Ovary (tissue), 9 donors: ENCODE data around the gene RMND1. TPM values are rescaled to one million over a fixed set of nuclear protein-coding genes. Genes with fewer than 3 reads are reported as not detected.

Source experiments
- DNase-seq, 5 donors: peaks; one replicate each; pipeline ENCODE4 v3.0.0-alpha.2; 2019 to 2020
- H3K27ac ChIP-seq, 2 donors: fragments of 200-600 bp; one replicate each; pipeline versions ENCODE4 v1.5.1 to v1.8.0; 2019 to 2022
- H3K27me3 ChIP-seq: fragments of 200-600 bp; one replicate; pipeline ENCODE4 v1.8.0; 2022
- H3K36me3 ChIP-seq: fragments of 200-600 bp; sonication (generic); one replicate; pipeline ENCODE4 v1.5.1; 2019
- H3K4me1 ChIP-seq: one replicate; pipeline ENCODE4 v1.8.1; 2013; ENCODE audit warnings: mild to moderate bottlenecking, moderate library complexity; ENCODE audit not compliant: insufficient read depth
- H3K4me3 ChIP-seq: fragments of 200-600 bp; sonication (generic); one replicate; pipeline ENCODE4 v1.5.1; 2017
- H3K9me3 ChIP-seq, 2 donors: fragments of 200-600 bp in 1 of 2; sonication (generic) in 1 of 2; one replicate each; pipeline versions ENCODE4 v1.5.1 to v1.8.1; 2013 to 2019; ENCODE audit warnings: mild to moderate bottlenecking in 1 of 2, moderate library complexity in 1 of 2
- CTCF ChIP-seq, 3 donors: fragments of 450-650 bp in 2 of 3; fragments of 200-600 bp in 1 of 3; IDR thresholded peaks; one replicate each; pipeline versions ENCODE4 v1.5.1 to v1.8.0; 2016 to 2022; ENCODE audit warnings: antibody characterized with exemption in 3 of 3, mild to moderate bottlenecking in 1 of 3
- EP300 ChIP-seq: sonication (generic); formaldehyde crosslinking; IDR thresholded peaks from one replicate; pipeline ENCODE4 v1.6.1; 2017; ENCODE audit warnings: antibody characterized with exemption
- POLR2A ChIP-seq: fragments of 450-650 bp; IDR thresholded peaks from one replicate; pipeline ENCODE4 v1.6.1; 2017; ENCODE audit warnings: antibody characterized with exemption, mild to moderate bottlenecking, moderate library complexity
- WGBS, 3 donors: extraction: QIAGEN DNeasy Blood & Tissue Kit in 1 of 3; methylation state at CpG; one replicate each; pipeline versions ENCODE4 v1.1.5 to v1.1.7; 2013 to 2017; 5-methylcytosine and 5-hydroxymethylcytosine counted together
- intact Hi-C, 4 donors: fragments of 100-400 bp; cut with DNase I; formaldehyde crosslinking; loops; one replicate each; pipeline versions ENCODE4 v1.11.0 to v1.15.1; 2022 to 2023
- polyA plus RNA-seq, 2 donors: library from polyadenylated mRNA; stranded (reverse); fragments of 200-250 nt in 1 of 2; fragments of 350-450 nt in 1 of 2; fragmentation: Illumina TruSeq in 1 of 2; extraction: RNeasy Lipid Tissue Mini Kit (QIAGEN cat#74804) in 1 of 2; gene quantifications; one replicate each; pipeline ENCODE4 v1.2.3, GENCODE V29; 2013 to 2014
- total RNA-seq, 7 donors: library from RNA; depleted of rRNA in 2 of 7; stranded (reverse); fragments of >200 nt in 2 of 7; fragmentation: NEBNext Ultra II Directional in 3 of 7; extraction: Animal tissue kit (Norgen Biotek cat#: 25700) in 3 of 7; gene quantifications; one replicate each; pipeline versions ENCODE4 v1.1.0 to v1.2.4, GENCODE V29; 2016 to 2023
- donor health status: DM: no; HTN: no; CAD: no; lungs with moderate emphysema.
- donor health status: DM: no; HTN: no; CAD: no.
- donor health status: Bipolar disorder and iron deficiency.
- donor health status: DM: yes; HTN: yes; CAD: no.
- donor health status: DM: no; HTN: no; CAD: no.
- donor health status: DM: yes; HTN: yes; CAD: no.

Gene RMND1
- total and polyA plus RNA-seq, 9 donors: 17.1 to 23.7 (median 20.4) TPM

- 0% methylated on average over 36 to 54 of the region's 54 CpGs for WGBS, 3 donors
- Histone ChIP-seq H3K36me3 (no peaks in the 10 kb centered on the region), H3K4me1 (peaks cover 3% of the 10 kb centered on the region), H3K9me3 (no peaks in the 10 kb centered on the region), H3K4me3 (peak overlapping the region; percentile 99), H3K27me3 (no peaks in the 10 kb centered on the region), H3K27ac (peak overlapping the region; percentile 99 to 100)
- intact Hi-C loops: no loop called here
- DNase-seq: peak; percentile 53 to 75 (median 66)
- TF ChIP-seq CTCF (IDR thresholded peaks at IDR 0.05): peak in 1 of 3 donors; percentile 38
- TF ChIP-seq POLR2A: no peak
These were observed 62.2 kb downstream of the RMND1 start for GRCh38 chr6:151389618-151390275.

DNA sequence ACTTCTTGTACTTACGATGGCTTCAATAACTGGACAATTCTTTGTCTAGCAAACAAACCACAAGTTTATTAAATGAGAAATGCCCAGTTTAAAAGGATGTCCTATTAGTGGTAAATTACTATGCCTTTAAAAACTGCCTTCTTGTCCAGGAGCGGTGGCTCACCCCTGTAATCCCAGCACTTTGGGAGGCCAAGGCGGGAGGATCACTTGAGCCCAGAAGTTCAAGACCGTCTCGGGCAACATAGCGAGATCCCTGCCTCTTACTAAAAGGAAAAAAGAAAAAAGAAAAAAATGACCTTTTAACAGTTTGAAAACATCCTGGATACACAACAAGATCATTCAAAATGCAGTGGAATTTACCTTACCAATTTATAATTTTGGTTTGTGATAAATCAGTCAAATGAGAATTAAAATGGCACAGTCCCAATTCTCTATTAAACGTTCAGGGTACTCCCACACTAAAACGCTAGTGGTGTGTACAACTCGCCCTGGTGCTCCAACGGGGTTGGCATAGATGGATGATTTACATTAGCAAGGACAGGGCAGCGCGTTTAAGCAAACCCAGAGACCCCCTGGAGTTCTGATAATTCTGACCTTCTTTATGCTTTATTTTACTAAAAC lies 62.8 kb downstream of the RMND1 start:
- peak overlapping the region; percentile 99 for H3K4me3 ChIP-seq
- H3K9me3 ChIP-seq: no peaks in the 10 kb centered on the region
- intact Hi-C loops: no loop called here
- no peak for DNase-seq
- no peaks in the 10 kb centered on the region for H3K36me3 ChIP-seq
- H3K4me1 ChIP-seq: peaks cover 3% of the 10 kb centered on the region
- no peak for TF ChIP-seq EP300
- no peak for TF ChIP-seq POLR2A
- TF ChIP-seq CTCF (IDR thresholded peaks at IDR 0.05): no peak
- 26 to 27% (median 27%) methylated on average over 12 of the region's 12 CpGs for WGBS, 3 donors
- peak overlapping the region; percentile 7 to 99 for H3K27ac ChIP-seq
- no peaks in the 10 kb centered on the region for H3K27me3 ChIP-seq

DNA sequence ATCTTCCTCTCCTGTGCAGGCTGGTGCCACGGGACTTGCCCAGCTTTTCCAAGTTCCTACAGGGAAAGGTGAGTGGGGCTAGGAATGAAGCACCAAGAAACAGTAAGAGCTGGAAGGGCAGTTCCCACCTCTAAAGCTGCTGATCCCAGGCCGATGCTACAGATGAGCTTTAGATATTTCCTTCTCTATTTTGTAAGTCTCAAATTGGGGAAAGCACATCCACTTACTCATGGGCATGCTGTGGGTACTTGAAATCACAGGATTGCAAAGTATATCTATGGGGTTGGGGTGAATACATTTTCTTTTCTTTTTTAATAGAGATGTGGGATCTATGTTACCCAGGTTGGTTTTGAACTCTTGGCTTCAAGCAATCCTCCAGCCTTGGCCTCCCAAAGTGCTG lies 63.7 kb downstream of the RMND1 start:
- 88 to 97% (median 92%) methylated on average over 2 of the region's 2 CpGs for WGBS, 3 donors
- H3K4me1 ChIP-seq: peaks cover 2% of the 10 kb centered on the region
- H3K27me3 ChIP-seq: no peaks in the 10 kb centered on the region
- no peak overlapping the region for H3K4me3 ChIP-seq
- no peaks in the 10 kb centered on the region for H3K9me3 ChIP-seq
- H3K36me3 ChIP-seq: no peaks in the 10 kb centered on the region
- intact Hi-C loops: no loop called here
- no peak for DNase-seq
- no peak overlapping the region for H3K27ac ChIP-seq
- no peak for TF ChIP-seq POLR2A
- TF ChIP-seq EP300: no peak
- no peak for TF ChIP-seq CTCF (IDR thresholded peaks at IDR 0.05)

DNA sequence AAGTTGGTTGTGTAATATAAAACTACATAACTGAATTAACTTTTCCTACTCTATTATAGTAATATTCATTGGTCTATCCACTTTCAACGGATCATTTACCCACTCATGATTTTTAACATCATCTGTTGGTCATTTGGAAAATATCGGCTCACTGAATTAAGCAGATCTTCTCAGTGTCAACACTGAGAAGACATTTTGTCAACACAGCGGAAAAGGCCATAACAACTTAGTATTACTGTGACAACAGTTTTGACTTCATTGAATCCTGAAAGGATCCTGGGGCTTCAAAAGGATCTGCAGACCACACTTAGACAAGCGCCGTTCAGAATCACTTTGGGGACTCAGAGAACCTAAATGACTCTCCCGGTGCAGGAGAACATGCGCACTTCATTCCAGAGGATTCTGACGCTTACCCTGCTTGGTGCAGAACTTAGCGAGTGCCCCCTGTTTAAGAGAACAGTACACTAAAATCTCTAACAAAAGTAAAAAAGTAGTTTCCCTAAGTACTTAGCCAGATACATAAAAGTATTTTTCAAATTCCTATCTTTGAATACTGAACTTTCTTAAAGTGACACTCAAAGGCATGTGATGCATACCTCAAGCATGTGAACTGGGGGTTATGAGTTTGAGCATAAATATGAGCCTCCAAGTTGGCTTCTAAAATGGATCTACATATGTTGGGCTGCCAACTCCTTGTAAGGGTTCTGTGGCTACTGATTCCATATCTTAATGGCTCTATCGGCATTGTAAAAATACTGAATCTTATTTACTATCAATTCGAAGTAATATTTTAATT lies 64.6 kb downstream of the RMND1 start:
- TF ChIP-seq CTCF (IDR thresholded peaks at IDR 0.05) (no peak), EP300 (no peak), POLR2A (no peak)
- H3K27me3 ChIP-seq: no peaks in the 10 kb centered on the region
- intact Hi-C loops: no loop called here
- H3K36me3 ChIP-seq: no peaks in the 10 kb centered on the region
- DNase-seq: no peak
- 91 to 95% (median 92%) methylated on average over 11 of the region's 11 CpGs for WGBS, 3 donors
- no peak overlapping the region for H3K27ac ChIP-seq
- no peak overlapping the region for H3K4me3 ChIP-seq
- no peaks in the 10 kb centered on the region for H3K9me3 ChIP-seq
- H3K4me1 ChIP-seq: peaks cover 2% of the 10 kb centered on the region
